GM23338 (cell line): ENCODE measurements around the gene BRICD5. TPM values are rescaled to one million over a fixed set of nuclear protein-coding genes. Genes with fewer than 3 reads are reported as not detected.

Source experiments
- ATAC-seq: fragments of 200-7000 bp; cut with Tn5 transposase; 3 replicates; pipeline ENCODE4 v1.9.1; 2020
- DNase-seq: peaks from one replicate; pipeline ENCODE4 v3.0.0-alpha.2; 2015; ENCODE audit warnings: low spot score
- H2AFZ ChIP-seq: fragments of 200-600 bp; sonication (generic); 2 replicates; pipeline ENCODE4 v1.8.0; 2016; ENCODE audit warnings: antibody characterized with exemption, mild to moderate bottlenecking, moderate library complexity
- H3F3A ChIP-seq: fragments of 200-600 bp; sonication (generic); replicated peaks from 2 replicates; pipeline ENCODE4 v1.8.0; 2017; ENCODE audit warnings: antibody characterized with exemption, mixed run types, low read depth
- H3K27ac ChIP-seq: fragments of 200-600 bp; sonication (generic); 2 replicates; pipeline ENCODE4 v1.6.1; 2016; ENCODE audit warnings: low read depth
- H3K27me3 ChIP-seq: fragments of 200-600 bp; sonication (generic); 2 replicates; pipeline ENCODE4 v1.8.0; 2016; ENCODE audit warnings: mild to moderate bottlenecking, mixed run types, moderate library complexity; ENCODE audit not compliant: insufficient read depth
- H3K36me3 ChIP-seq: fragments of 200-600 bp; sonication (generic); 2 replicates; pipeline ENCODE4 v1.8.0; 2016; ENCODE audit warnings: mild to moderate bottlenecking; ENCODE audit not compliant: insufficient read depth
- H3K4me1 ChIP-seq: fragments of 200-600 bp; sonication (generic); 2 replicates; pipeline ENCODE4 v1.8.0; 2016; ENCODE audit warnings: mild to moderate bottlenecking, moderate library complexity; ENCODE audit not compliant: insufficient read depth
- H3K4me2 ChIP-seq: fragments of 200-600 bp; sonication (generic); 2 replicates; pipeline ENCODE4 v1.7.1; 2017; ENCODE audit warnings: mixed run types
- H3K4me3 ChIP-seq: fragments of 200-600 bp; sonication (generic); 2 replicates; pipeline ENCODE4 v1.6.1; 2016; ENCODE audit warnings: mixed run types
- H3K79me2 ChIP-seq: fragments of 200-600 bp; sonication (generic); replicated peaks from 2 replicates; pipeline ENCODE4 v1.8.0; 2017; ENCODE audit warnings: mild to moderate bottlenecking; ENCODE audit not compliant: insufficient read depth
- H3K9me2 ChIP-seq: fragments of 200-600 bp; sonication (generic); 2 replicates; pipeline ENCODE4 v1.8.0; 2017; ENCODE audit not compliant: insufficient read depth
- H4K20me1 ChIP-seq: fragments of 200-600 bp; sonication (generic); replicated peaks from 2 replicates; pipeline ENCODE4 v1.8.0; 2017; ENCODE audit warnings: mild to moderate bottlenecking; ENCODE audit not compliant: insufficient read depth
- H3K27ac Mint-ChIP-seq: 2 replicates; pipeline ENCODE4 v1.8.0; 2020; ENCODE audit warnings: inconsistent platforms, mild to moderate bottlenecking, moderate library complexity, mixed read lengths
- H3K27me3 Mint-ChIP-seq: 3 replicates; pipeline ENCODE4 v1.8.0; 2022; ENCODE audit warnings: low read depth, mild to moderate bottlenecking, moderate library complexity, mixed read lengths, inconsistent platforms; ENCODE audit not compliant: insufficient read depth, poor library complexity
- H3K36me3 Mint-ChIP-seq: 3 replicates; pipeline ENCODE4 v1.8.0; 2021; ENCODE audit warnings: low read depth, mild to moderate bottlenecking, inconsistent platforms, moderate library complexity, mixed read lengths
- H3K4me1 Mint-ChIP-seq: 3 replicates; pipeline ENCODE4 v1.8.0; 2020; ENCODE audit warnings: mild to moderate bottlenecking, inconsistent platforms, mixed read lengths
- H3K4me3 Mint-ChIP-seq: 3 replicates; pipeline ENCODE4 v1.8.0; 2021; ENCODE audit warnings: moderate library complexity, mild to moderate bottlenecking, inconsistent platforms, mixed read lengths
- H3K9me3 Mint-ChIP-seq: 3 replicates; pipeline ENCODE4 v1.8.0; 2020; ENCODE audit warnings: moderate library complexity, mild to moderate bottlenecking, inconsistent platforms, mixed read lengths
- CREB1 ChIP-seq: fragments of 250-450 bp; sonication (Bioruptor Pico); IDR thresholded peaks from 2 replicates; pipeline ENCODE4 v1.5.0; 2020; ENCODE audit warnings: low read depth, mild to moderate bottlenecking, moderate library complexity
- EZH2 ChIP-seq: fragments of 200-600 bp; sonication (generic); IDR thresholded peaks from one replicate; pipeline ENCODE4 v1.8.0; 2017; ENCODE audit warnings: antibody characterized with exemption, mild to moderate bottlenecking, low read depth; ENCODE audit not compliant: unreplicated experiment
- JUNB ChIP-seq: IDR thresholded peaks from one replicate; pipeline ENCODE4 v1.6.1; 2016; ENCODE audit warnings: antibody characterized with exemption; ENCODE audit not compliant: unreplicated experiment
- POLR2AphosphoS5 ChIP-seq: IDR thresholded peaks from 2 replicates; pipeline ENCODE4 v1.6.1; 2016; ENCODE audit warnings: antibody characterized with exemption, low read depth
- STAT1 ChIP-seq: IDR thresholded peaks from one replicate; pipeline ENCODE4 v1.6.1; 2016; ENCODE audit warnings: antibody characterized with exemption; ENCODE audit not compliant: unreplicated experiment
- ZNF462 ChIP-seq: fragments of 250-450 bp; sonication (Bioruptor Pico); IDR thresholded peaks from 2 replicates; pipeline ENCODE4 v1.5.0; 2020; ENCODE audit warnings: mild to moderate bottlenecking, moderate library complexity
- polyA plus RNA-seq: library from polyadenylated mRNA; unstranded; fragments of >200 nt; fragmentation: Nextera tagmentation; extraction: Ambion mirVana; gene quantifications from 2 replicates; pipeline ENCODE4 v1.2.1, GENCODE V29; 2016
- total RNA-seq: library from RNA; depleted of rRNA; stranded (reverse); fragments of >200 nt; shearing (Covaris generic); gene quantifications from 2 replicates; pipeline ENCODE4 v1.2.3, GENCODE V29; 2014

BRICD5 gene
- total and polyA plus RNA-seq, 2 experiments from 2014 or later: 5.3 to 6.3 TPM

- Histone ChIP-seq H4K20me1 (peaks cover 14% of the 10 kb centered on the region), H3K27ac (no peak overlapping the region), H3K4me1 (peaks cover 11% of the 10 kb centered on the region; the same call in 1 of the 2 replicates), H3F3A (peaks cover 27% of the 10 kb centered on the region; the same call in 1 of the 2 replicates), H2AFZ (no peak overlapping the region), H3K27me3 (no peaks in the 10 kb centered on the region), H3K36me3 (0 out of 2 replicates have a peak, but pooled peaks cover 5% of the 10 kb centered on the region), H3K79me2 (peaks cover 10% of the 10 kb centered on the region), H3K4me3 (no peak overlapping the region), H3K9me2 (no peaks in the 10 kb centered on the region), H3K4me2 (no peak overlapping the region)
- Mint-ChIP-seq H3K27me3 (peaks cover 18% of the 10 kb centered on the region), H3K4me3 (no peak overlapping the region), H3K36me3 (peaks cover 30% of the 10 kb centered on the region), H3K4me1 (peaks cover 27% of the 10 kb centered on the region), H3K27ac (no peak overlapping the region), H3K9me3 (no peaks in the 10 kb centered on the region)
- no peak for DNase-seq
- no peak for ATAC-seq
- TF ChIP-seq STAT1 (no peak), CREB1 (CRISPR knock-in tag) (no peak), POLR2AphosphoS5 (no peak), ZNF462 (no peak)
Observed at GRCh38 chr16:2208308-2208707, 2.4 kb downstream of the BRICD5 start.

GRCh38 chr16:2207872-2208271, 2.8 kb downstream of the BRICD5 start:
- H3K4me2 ChIP-seq: no peak overlapping the region
- peaks cover 16% of the 10 kb centered on the region for H3K27me3 Mint-ChIP-seq
- peaks cover 23% of the 10 kb centered on the region for H3K4me1 Mint-ChIP-seq
- H3K79me2 ChIP-seq: peaks cover 6% of the 10 kb centered on the region; the same call in 1 of the 2 replicates
- peaks cover 24% of the 10 kb centered on the region; the same call in 1 of the 2 replicates for H3F3A ChIP-seq
- no peak overlapping the region for H3K27ac ChIP-seq
- H4K20me1 ChIP-seq: peaks cover 9% of the 10 kb centered on the region
- peak overlapping the region; percentile 54; the same call in 2 of the 3 replicates for H3K4me3 Mint-ChIP-seq
- no peak overlapping the region for H3K4me3 ChIP-seq
- peaks cover 26% of the 10 kb centered on the region for H3K36me3 Mint-ChIP-seq
- no peaks in the 10 kb centered on the region for H3K9me3 Mint-ChIP-seq
- H3K36me3 ChIP-seq: 0 out of 2 replicates have a peak, but pooled peaks cover 5% of the 10 kb centered on the region
- ATAC-seq (no peak), DNase-seq (no peak)
- H3K4me1 ChIP-seq: peaks cover 7% of the 10 kb centered on the region; the same call in 1 of the 2 replicates
- TF ChIP-seq EZH2: no peak
- TF ChIP-seq JUNB: no peak
- no peaks in the 10 kb centered on the region for H3K9me2 ChIP-seq
- no peak overlapping the region for H3K27ac Mint-ChIP-seq
- no peaks in the 10 kb centered on the region for H3K27me3 ChIP-seq
- H2AFZ ChIP-seq: no peak overlapping the region
